Measurements from ENCODE around the gene MRPS5. TPM values are rescaled to one million over a fixed set of nuclear protein-coding genes. Genes with fewer than 3 reads are reported as not detected.

Gene MRPS5
- total and polyA plus RNA-seq, 12 donors, result 50.6 to 144 (median 61.7) TPM

- TF ChIP-seq CTCF (IDR thresholded peaks at IDR 0.05), result no peak
- 95 to 97% methylated on average over 6 of the region's 6 CpGs for WGBS, 2 donors
- H3K36me3 ChIP-seq, result peaks cover 0 to 93% (median 51%) of the 10 kb centered on the region in 9 donors
- ATAC-seq, result peak in 1 of 8 donors; percentile 30
- no peak for DNase-seq
- intact Hi-C loops (cut with DNase I), result no loop called here
- H3K27ac ChIP-seq, result no peak overlapping the region
- no peaks in the 10 kb centered on the region for H3K4me1 ChIP-seq
- no peak overlapping the region for H3K4me3 ChIP-seq
- H3K27me3 ChIP-seq, result no peaks in the 10 kb centered on the region
- H3K9me3 ChIP-seq, result peaks cover 0 to under 1% (median 0%) of the 10 kb centered on the region in 11 donors
Measured at GRCh38 chr2:95091885-95092555, 29.6 kb downstream of the MRPS5 start.

GRCh38 chr2:95087379-95087778 lies 34.2 kb downstream of the MRPS5 start:
- Histone ChIP-seq H3K4me1 (no peaks in the 10 kb centered on the region), H3K27me3 (no peaks in the 10 kb centered on the region), H3K4me3 (no peak overlapping the region), H3K9me3 (no peaks in the 10 kb centered on the region), H3K36me3 (peaks cover 0 to 77% (median 54%) of the 10 kb centered on the region in 9 donors), H3K27ac (no peak overlapping the region)
- no peak for ATAC-seq
- DNase-seq, result no peak
- 79% methylated on average over 5 of the region's 5 CpGs for WGBS, 2 donors
- intact Hi-C loops (cut with DNase I), result no loop called here
- TF ChIP-seq CTCF (IDR thresholded peaks at IDR 0.05), result no peak

DNA sequence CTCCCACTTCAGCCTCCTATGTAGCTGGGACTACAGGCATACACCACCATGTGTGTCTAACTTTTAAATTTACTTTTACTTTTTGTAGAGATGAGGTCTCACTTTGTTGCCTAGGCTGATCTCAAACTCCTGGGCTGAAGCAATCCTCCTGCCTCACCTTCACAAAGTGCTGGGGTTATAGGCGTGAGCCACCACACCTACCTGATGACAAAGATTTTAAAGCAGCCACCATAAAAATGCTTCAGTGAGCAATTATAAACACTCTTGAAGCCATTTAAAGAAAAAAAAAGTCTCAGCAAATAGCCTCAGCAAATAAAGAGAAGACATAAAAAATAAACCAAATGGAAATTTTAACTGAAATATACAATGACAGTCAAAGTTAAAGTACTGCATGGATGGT lies 35.6 kb downstream of the MRPS5 start:
- H3K9me3 ChIP-seq, result no peaks in the 10 kb centered on the region
- intact Hi-C loops (cut with DNase I), result no loop called here
- DNase-seq (no peak), ATAC-seq (no peak)
- H3K36me3 ChIP-seq, result peaks cover 0 to 63% (median 44%) of the 10 kb centered on the region in 9 donors
- H3K4me3 ChIP-seq, result no peak overlapping the region
- H3K4me1 ChIP-seq, result no peaks in the 10 kb centered on the region
- H3K27me3 ChIP-seq, result no peaks in the 10 kb centered on the region
- TF ChIP-seq CTCF (IDR thresholded peaks at IDR 0.05), result no peak
- no peak overlapping the region for H3K27ac ChIP-seq
- WGBS, 2 donors, result 100% methylated on average over 1 of the region's 1 CpG

DNA sequence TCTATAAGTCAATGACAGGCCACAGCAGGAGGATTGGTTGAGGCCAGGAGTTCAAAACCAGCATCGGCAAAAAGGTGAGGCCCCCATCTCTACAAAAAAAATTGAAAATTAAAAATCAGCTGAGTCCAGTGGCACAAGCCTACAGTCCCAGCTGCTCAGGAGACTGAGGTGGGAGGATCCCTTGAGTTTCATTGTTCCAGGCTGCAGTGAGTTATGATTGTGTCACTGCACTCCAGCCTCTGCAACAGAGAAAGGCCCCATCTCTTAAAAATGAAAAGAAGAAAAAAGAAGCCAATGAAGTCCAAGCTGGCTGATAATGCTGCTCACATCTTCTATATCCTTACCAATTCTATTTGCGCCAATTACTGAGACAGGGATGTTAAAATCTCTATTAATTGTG lies 39.1 kb downstream of the MRPS5 start:
- no peak for TF ChIP-seq CTCF (IDR thresholded peaks at IDR 0.05)
- intact Hi-C loops (cut with DNase I), result no loop called here
- Histone ChIP-seq H3K27ac (no peak overlapping the region), H3K36me3 (peaks cover 0 to 29% (median 22%) of the 10 kb centered on the region in 9 donors), H3K27me3 (peaks cover 0 to 7% (median under 1%) of the 10 kb centered on the region in 7 donors), H3K4me1 (no peaks in the 10 kb centered on the region), H3K4me3 (no peak overlapping the region), H3K9me3 (no peaks in the 10 kb centered on the region)
- ATAC-seq, result no peak
- 91 to 97% methylated on average over 2 of the region's 2 CpGs for whole genome bisulfite sequencing, 2 donors
- DNase-seq, result no peak
